B cell (primary cell): ENCODE results near the gene RREB1. TPM values are rescaled to one million over a fixed set of nuclear protein-coding genes. Genes with fewer than 3 reads are reported as not detected.
"Not testable (repeated sequence)": the region's sequence is repeated elsewhere in the genome, so short reads cannot be mapped to it uniquely, and the experiment has no call there.

Source experiments
- ATAC-seq: fragments of 200-7000 bp; cut with Tn5 transposase; one replicate; pipeline ENCODE4 v1.10.0; 2021; ENCODE audit warnings: low read depth, mild to moderate bottlenecking, moderate number of reproducible peaks, moderate library complexity
- CTCF ChIA-PET: fragments of 350-600 bp; sonication (Branson Sonifier 250); formaldehyde crosslinking; loops from one replicate; lab custom pipeline; 2021; ENCODE audit warnings: antibody characterized with exemption, inconsistent platforms; lab: Charles Lee
- POLR2A ChIA-PET: fragments of 350-600 bp; sonication (Branson Sonifier 250); formaldehyde crosslinking; loops from one replicate; lab custom pipeline; 2021; ENCODE audit warnings: antibody characterized with exemption; lab: Charles Lee
- DNase-seq: peaks from one replicate; pipeline ENCODE4 v3.0.0; 2013
- H2AFZ ChIP-seq: 2 replicates; pipeline ENCODE4 v1.6.1; 2012; ENCODE audit warnings: mild to moderate bottlenecking, low read depth, low read length; ENCODE audit not compliant: insufficient read depth, poor library complexity, severe bottlenecking
- H3K27ac ChIP-seq, 2 donors: 1 replicate in 1 of 2; 2 replicates in 1 of 2; pipeline ENCODE4 v1.5.1; 2012 to 2013; ENCODE audit warnings: low read length in 2 of 2, mild to moderate bottlenecking in 2 of 2, moderate library complexity in 1 of 2
- H3K27me3 ChIP-seq, 4 experiments: fragments of 200-600 bp in 1 of 4; sonication (generic) in 1 of 4; replicated peaks in 1 of 4; 1 replicate in 2 of 4; 2 replicates in 2 of 4; pipeline versions ENCODE4 v1.6.1 to v1.7.0; 2013 to 2016; ENCODE audit warnings: low read length in 3 of 4, mild to moderate bottlenecking in 2 of 4, mixed read lengths in 1 of 4, moderate library complexity in 1 of 4; ENCODE audit not compliant: insufficient read depth in 4 of 4, control insufficient read depth in 3 of 4; ENCODE audit errors: control extremely low read depth in 1 of 4
- H3K36me3 ChIP-seq, 2 experiments: replicated peaks in 1 of 2; 1 replicate in 1 of 2; 2 replicates in 1 of 2; pipeline versions ENCODE4 v1.6.1 to v1.7.1; 2013; ENCODE audit warnings: low read length in 1 of 2; ENCODE audit not compliant: insufficient read depth in 2 of 2, control insufficient read depth in 1 of 2; ENCODE audit errors: control extremely low read depth in 1 of 2, extremely low read depth in 1 of 2
- H3K4me1 ChIP-seq, 2 donors: fragments of 200-600 bp in 1 of 2; sonication (generic) in 1 of 2; 1 replicate in 1 of 2; 2 replicates in 1 of 2; pipeline versions ENCODE4 v1.5.1 to v1.6.1; 2013 to 2017; ENCODE audit warnings: low read length in 2 of 2; ENCODE audit not compliant: control insufficient read depth in 2 of 2, insufficient read depth in 2 of 2
- H3K4me2 ChIP-seq: replicated peaks from 2 replicates; pipeline ENCODE3; 2012; ENCODE audit warnings: mild to moderate bottlenecking, low read depth, low read length; ENCODE audit not compliant: poor library complexity, severe bottlenecking
- H3K4me3 ChIP-seq, 5 experiments: fragments of 200-600 bp in 1 of 5; sonication (generic) in 1 of 5; 1 replicate in 3 of 5; 2 replicates in 2 of 5; pipeline versions ENCODE4 v1.5.1 to v1.7.0; 2011 to 2016; ENCODE audit warnings: low read length in 4 of 5, mild to moderate bottlenecking in 4 of 5, low read depth in 2 of 5, control low read depth in 1 of 5, moderate library complexity in 1 of 5; ENCODE audit not compliant: insufficient read depth in 1 of 5; ENCODE audit errors: control extremely low read depth in 1 of 5, extremely low read depth in 1 of 5
- H3K79me2 ChIP-seq: fragments of 200-600 bp; sonication (generic); one replicate; pipeline ENCODE4 v1.6.0; 2016; ENCODE audit warnings: low read length; ENCODE audit not compliant: control insufficient read depth, insufficient read depth
- H3K9ac ChIP-seq: fragments of 200-600 bp; sonication (generic); 2 replicates; pipeline ENCODE4 v1.6.1; 2017; ENCODE audit warnings: mild to moderate bottlenecking, low read length, moderate library complexity
- H3K9me3 ChIP-seq, 3 donors: one replicate each; pipeline versions ENCODE4 v1.6.1 to v1.7.1; 2013; ENCODE audit warnings: low read length in 2 of 3; ENCODE audit not compliant: control insufficient read depth in 2 of 3, insufficient read depth in 1 of 3; ENCODE audit errors: control extremely low read depth in 1 of 3
- H4K20me1 ChIP-seq: 2 replicates; pipeline ENCODE4 v1.6.0; 2012; ENCODE audit warnings: mild to moderate bottlenecking, low read length; ENCODE audit not compliant: insufficient read depth, control insufficient read depth, poor library complexity, severe bottlenecking
- H3K27ac Mint-ChIP-seq: one replicate; pipeline ENCODE4 v1.8.0; 2021; ENCODE audit warnings: mixed read lengths
- H3K27me3 Mint-ChIP-seq: one replicate; pipeline ENCODE4 v1.8.0; 2021; ENCODE audit warnings: mixed read lengths
- H3K4me1 Mint-ChIP-seq: one replicate; pipeline ENCODE4 v1.8.0; 2021; ENCODE audit warnings: mixed read lengths
- H3K4me3 Mint-ChIP-seq: one replicate; pipeline ENCODE4 v1.8.0; 2021; ENCODE audit warnings: mixed read lengths
- H3K9me3 Mint-ChIP-seq: one replicate; pipeline ENCODE4 v1.8.0; 2022; ENCODE audit warnings: mixed read lengths; ENCODE audit not compliant: insufficient read depth
- CTCF ChIP-seq: fragments of 200-600 bp; IDR thresholded peaks from one replicate; pipeline ENCODE4 v1.8.0; 2022; ENCODE audit warnings: antibody characterized with exemption, mild to moderate bottlenecking
- EZH2 ChIP-seq: IDR thresholded peaks from 2 replicates; pipeline ENCODE4 v1.6.1; 2012; ENCODE audit warnings: borderline replicate concordance, low read depth, mild to moderate bottlenecking, moderate library complexity, low read length; ENCODE audit not compliant: insufficient read depth, poor library complexity, severe bottlenecking
- WGBS: methylation state at CpG from one replicate; pipeline ENCODE4 v1.1.5; 2013; ENCODE audit warnings: missing lambda C conversion rate; ENCODE audit not compliant: insufficient coverage; 5-methylcytosine and 5-hydroxymethylcytosine counted together
- intact Hi-C: fragments of 100-400 bp; cut with micrococcal nuclease; formaldehyde crosslinking; loops from one replicate; pipeline ENCODE4 v1.10.0; 2022
- polyA plus RNA-seq: library from polyadenylated mRNA; depleted of rRNA; stranded (reverse); fragments of >200 nt; gene quantifications from 2 replicates; pipeline ENCODE4 v1.2.3, GENCODE V29; 2012
- total RNA-seq, 2 donors: library from RNA; stranded (reverse); fragments of 120-200 nt in 1 of 2; gene quantifications; 1 replicate in 1 of 2; 2 replicates in 1 of 2; pipeline versions ENCODE4 v1.2.3 to v1.2.4, GENCODE V29; 2013 to 2022

Gene RREB1
- total and polyA plus RNA-seq, 2 donors (not counting 1 experiment from before 2014, with no cell fraction given) = 10.4 to 58.6 TPM

GRCh38 chr6:7262746-7263518, 155.2 kb downstream of the RREB1 start:
- Histone ChIP-seq H3K27ac (no peak overlapping the region), H3K9me3 (peaks cover 0 to 19% (median 6%) of the 10 kb centered on the region in 3 donors), H3K9ac (no peak overlapping the region), H3K4me3 (no peak overlapping the region), H3K27me3 (peaks cover 0 to 24% (median 1%) of the 10 kb centered on the region in 4 experiments), H3K36me3 (no peaks in the 10 kb centered on the region), H3K4me2 (no peak overlapping the region), H3K4me1 (peaks cover 16 to 18% of the 10 kb centered on the region in 2 donors), H4K20me1 (no peaks in the 10 kb centered on the region), H3K79me2 (no peaks in the 10 kb centered on the region), H2AFZ (no peak overlapping the region)
- WGBS = 89% methylated on average over 14 of the region's 16 CpGs
- CTCF ChIA-PET = interaction anchor here (1.0 to 1.9 kb wide), 3 partner anchors 13 to 19 kb away, joined by 3 to 12 read pairs (median 4); no protein-coding TSS in a partner anchor
- Mint-ChIP-seq H3K4me1 (peaks cover 31% of the 10 kb centered on the region), H3K27ac (no peak overlapping the region), H3K27me3 (peaks cover 16% of the 10 kb centered on the region), H3K9me3 (no peaks in the 10 kb centered on the region), H3K4me3 (peak overlapping the region; percentile 96)
- ATAC-seq = no peak
- DNase-seq = no peak
- POLR2A ChIA-PET = no interaction called here
- TF ChIP-seq CTCF (no peak), EZH2 (no peak)
- intact Hi-C loops = no loop called here

GRCh38 chr6:7263519-7263805, 155.7 kb downstream of the RREB1 start:
- not testable (repeated sequence) for H3K4me3 Mint-ChIP-seq

More at GRCh38 chr6:7263519-7263805, 155.7 kb downstream of the RREB1 start:
- H3K27ac Mint-ChIP-seq, ATAC-seq, H3K36me3 ChIP-seq, H3K79me2 ChIP-seq, POLR2A ChIA-PET, H3K4me2 ChIP-seq, H3K27ac ChIP-seq, H4K20me1 ChIP-seq, intact Hi-C loops, CTCF ChIA-PET, DNase-seq, H3K4me3 ChIP-seq, H3K9me3 Mint-ChIP-seq, H2AFZ ChIP-seq, H3K9ac ChIP-seq: not testable (repeated sequence)
- 96% methylated on average over 4 of the region's 9 CpGs for WGBS
- peaks cover 0 to 24% (median 1%) of the 10 kb centered on the region in 4 experiments for H3K27me3 ChIP-seq
- H3K9me3 ChIP-seq = peaks cover 0 to 15% (median 6%) of the 10 kb centered on the region in 3 donors
- Mint-ChIP-seq H3K4me1 (peaks cover 31% of the 10 kb centered on the region), H3K27me3 (peaks cover 16% of the 10 kb centered on the region)
- peaks cover 16 to 18% of the 10 kb centered on the region in 2 donors for H3K4me1 ChIP-seq
